ENCODE measurements around the gene ATG4D. TPM values are rescaled to one million over a fixed set of nuclear protein-coding genes. Genes with fewer than 3 reads are reported as not detected.

The ATG4D gene
- total RNA-seq, 1 experiment from 2014 or later, result 59.4 TPM

GRCh38 chr19:10535613-10536012 lies 8.1 kb upstream of the ATG4D start (continued):
- TF ChIP-seq STAT6 (CRISPR knock-in tag; conservative IDR thresholded peaks at IDR 0.05; ENCODE audit: low read depth) (no peak), MYBL2 (CRISPR knock-in tag; IDR thresholded peaks at IDR 0.05) (no peak)

GRCh38 chr19:10537668-10538067 lies 6.0 kb upstream of the ATG4D start:
- DNase-seq (ENCODE audit: low spot score), result no peak
- no peak for ATAC-seq
- ChIA-PET POLR2A (interaction anchor here (0.6 kb wide), 2 partner anchors 67 to 106 kb away, joined by 3 to 5 read pairs; no protein-coding TSS in a partner anchor), CTCF (interaction anchor here (0.6 kb wide), 2 partner anchors 180 to 325 kb away, joined by 3 read pairs; no protein-coding TSS in a partner anchor)
- Mint-ChIP-seq H3K4me3 (no peak overlapping the region), H3K27me3 (ENCODE audit: low read depth) (peaks cover 12% of the 10 kb centered on the region), H3K4me1 (no peaks in the 10 kb centered on the region), H3K36me3 (no peaks in the 10 kb centered on the region), H3K9me3 (peaks cover 2% of the 10 kb centered on the region), H3K27ac (no peak overlapping the region)
- TF ChIP-seq NFYB (CRISPR knock-in tag; conservative IDR thresholded peaks at IDR 0.05; ENCODE audit: low read depth) (no peak), ZNF671 (CRISPR knock-in tag; IDR thresholded peaks at IDR 0.05) (no peak), MXD4 (CRISPR knock-in tag; IDR thresholded peaks at IDR 0.05; ENCODE audit: borderline replicate concordance) (no peak), ATF6 (CRISPR knock-in tag; IDR thresholded peaks at IDR 0.05) (no peak), USF1 (CRISPR knock-in tag; IDR thresholded peaks at IDR 0.05) (no peak), RORB (CRISPR knock-in tag; IDR thresholded peaks at IDR 0.05) (no peak), HMGXB4 (CRISPR knock-in tag; IDR thresholded peaks at IDR 0.05) (no peak), ZNF396 (CRISPR knock-in tag; IDR thresholded peaks at IDR 0.05; ENCODE audit: borderline replicate concordance) (no peak), IRF1 (CRISPR knock-in tag; IDR thresholded peaks at IDR 0.05) (no peak), ATF1 (CRISPR knock-in tag; IDR thresholded peaks at IDR 0.05) (no peak), E2F5 (CRISPR knock-in tag; IDR thresholded peaks at IDR 0.05) (no peak), ZNF281 (CRISPR knock-in tag; IDR thresholded peaks at IDR 0.05) (no peak), ZMAT4 (CRISPR knock-in tag; IDR thresholded peaks at IDR 0.05) (no peak)
